Smooth muscle cell (in vitro differentiated cells): ENCODE measurements around the gene MDC1. TPM values are rescaled to one million over a fixed set of nuclear protein-coding genes. Genes with fewer than 3 reads are reported as not detected.
A peak's percentile ranks its signal among the peaks of the same experiment; 100 is the strongest.

Experiments
- DNase-seq: peaks from one replicate; lab custom pipeline; 2025; ENCODE audit not compliant: unreplicated experiment; lab: John Stamatoyannopoulos, UW
- H2AFZ ChIP-seq: fragments of 200-600 bp; sonication (generic); 2 replicates; pipeline ENCODE4 v1.6.0; 2016; ENCODE audit warnings: antibody characterized with exemption, low read depth, mild to moderate bottlenecking
- H3F3A ChIP-seq: fragments of 200-600 bp; sonication (generic); 2 replicates; pipeline ENCODE4 v1.6.0; 2017; ENCODE audit warnings: antibody characterized with exemption, low read depth
- H3K27ac ChIP-seq: fragments of 200-600 bp; sonication (generic); 2 replicates; pipeline ENCODE4 v1.5.1; 2016; ENCODE audit warnings: low read depth, mild to moderate bottlenecking
- H3K27me3 ChIP-seq: fragments of 200-600 bp; sonication (generic); 2 replicates; pipeline ENCODE4 v1.6.1; 2016; ENCODE audit warnings: low read depth, mild to moderate bottlenecking
- H3K36me3 ChIP-seq: fragments of 200-600 bp; sonication (generic); 2 replicates; pipeline ENCODE4 v1.5.1; 2016; ENCODE audit warnings: low read depth
- H3K4me1 ChIP-seq: fragments of 200-600 bp; sonication (generic); 2 replicates; pipeline ENCODE4 v1.5.1; 2016; ENCODE audit warnings: low read depth
- H3K4me2 ChIP-seq: fragments of 200-600 bp; sonication (generic); 2 replicates; pipeline ENCODE4 v1.6.0; 2016; ENCODE audit warnings: mild to moderate bottlenecking
- H3K4me3 ChIP-seq: fragments of 200-600 bp; sonication (generic); 2 replicates; pipeline ENCODE4 v1.5.1; 2016; ENCODE audit warnings: mild to moderate bottlenecking
- H3K79me2 ChIP-seq: fragments of 200-600 bp; sonication (generic); 2 replicates; pipeline ENCODE4 v1.6.0; 2016; ENCODE audit warnings: low read depth, mild to moderate bottlenecking
- H3K9ac ChIP-seq: fragments of 200-600 bp; sonication (generic); 2 replicates; pipeline ENCODE4 v1.6.0; 2016; ENCODE audit warnings: low read depth
- H3K9me3 ChIP-seq: fragments of 200-600 bp; sonication (generic); replicated peaks from 2 replicates; pipeline ENCODE4 v1.5.1; 2016; ENCODE audit warnings: low read depth
- H4K20me1 ChIP-seq: fragments of 200-600 bp; sonication (generic); 2 replicates; pipeline ENCODE4 v1.6.0; 2016; ENCODE audit warnings: low read depth
- WGBS: methylation state at CpG from one replicate; pipeline ENCODE4 v1.1.7; 2016; ENCODE audit warnings: low lambda C conversion rate; 5-methylcytosine and 5-hydroxymethylcytosine counted together
- polyA plus RNA-seq: library from polyadenylated mRNA; unstranded; fragments of >200 nt; fragmentation: Nextera tagmentation; extraction: Ambion mirVana; gene quantifications from 2 replicates; pipeline ENCODE4 v1.2.1, GENCODE V29; 2016
- total RNA-seq: library from RNA; depleted of rRNA; stranded (reverse); fragments of >200 nt; gene quantifications from 2 replicates; pipeline ENCODE4 v1.2.3, GENCODE V29; 2014
- TF ChIP-seq, protein P1 (sequence below): fragments of 200-600 bp; sonication (generic); IDR thresholded peaks from 2 replicates; pipeline ENCODE4 v1.5.1; 2017; ENCODE audit warnings: borderline replicate concordance, mild to moderate bottlenecking, antibody characterized with exemption; ENCODE audit not compliant: insufficient read depth, poor library complexity, severe bottlenecking

Gene MDC1
- total and polyA plus RNA-seq, 2 experiments from 2014 or later: 7.0 to 17.1 TPM

DNA sequence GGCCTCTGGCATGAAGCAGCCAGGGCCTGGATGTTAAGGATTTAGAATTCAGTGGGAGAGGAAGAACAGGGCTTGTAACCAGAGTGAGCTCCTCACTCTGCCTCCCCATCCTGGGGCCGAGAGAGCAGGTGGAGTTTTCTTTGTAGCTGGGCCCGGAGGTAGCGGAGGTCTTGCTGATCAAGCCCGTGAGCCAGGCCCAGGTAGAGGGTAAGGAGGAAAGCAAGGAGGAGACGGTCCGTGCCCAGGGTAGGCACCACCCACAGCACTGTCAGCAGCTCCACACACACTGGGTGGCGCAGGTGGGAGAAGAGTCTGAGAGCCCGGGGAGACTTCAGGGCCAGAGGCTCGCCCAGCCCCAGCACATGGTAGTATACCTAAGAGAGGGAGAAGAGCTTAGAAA is 28.5 kb downstream of the MDC1 start:
- 95% methylated on average over 9 of the region's 9 CpGs for WGBS
- TF ChIP-seq, protein P1, sequence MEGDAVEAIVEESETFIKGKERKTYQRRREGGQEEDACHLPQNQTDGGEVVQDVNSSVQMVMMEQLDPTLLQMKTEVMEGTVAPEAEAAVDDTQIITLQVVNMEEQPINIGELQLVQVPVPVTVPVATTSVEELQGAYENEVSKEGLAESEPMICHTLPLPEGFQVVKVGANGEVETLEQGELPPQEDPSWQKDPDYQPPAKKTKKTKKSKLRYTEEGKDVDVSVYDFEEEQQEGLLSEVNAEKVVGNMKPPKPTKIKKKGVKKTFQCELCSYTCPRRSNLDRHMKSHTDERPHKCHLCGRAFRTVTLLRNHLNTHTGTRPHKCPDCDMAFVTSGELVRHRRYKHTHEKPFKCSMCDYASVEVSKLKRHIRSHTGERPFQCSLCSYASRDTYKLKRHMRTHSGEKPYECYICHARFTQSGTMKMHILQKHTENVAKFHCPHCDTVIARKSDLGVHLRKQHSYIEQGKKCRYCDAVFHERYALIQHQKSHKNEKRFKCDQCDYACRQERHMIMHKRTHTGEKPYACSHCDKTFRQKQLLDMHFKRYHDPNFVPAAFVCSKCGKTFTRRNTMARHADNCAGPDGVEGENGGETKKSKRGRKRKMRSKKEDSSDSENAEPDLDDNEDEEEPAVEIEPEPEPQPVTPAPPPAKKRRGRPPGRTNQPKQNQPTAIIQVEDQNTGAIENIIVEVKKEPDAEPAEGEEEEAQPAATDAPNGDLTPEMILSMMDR: no peak
- no peaks in the 10 kb centered on the region for H3K27me3 ChIP-seq
- H3K27ac ChIP-seq: peak overlapping the region; percentile 92
- no peaks in the 10 kb centered on the region for H3K9me3 ChIP-seq
- H3K4me3 ChIP-seq: no peak overlapping the region
- H3K36me3 ChIP-seq: no peaks in the 10 kb centered on the region
- no peak overlapping the region for H2AFZ ChIP-seq
- peak overlapping the region; percentile 93 for H3K4me2 ChIP-seq
- H4K20me1 ChIP-seq: peaks cover 24% of the 10 kb centered on the region
- no peak for DNase-seq
- peaks cover 33% of the 10 kb centered on the region for H3F3A ChIP-seq
- no peak overlapping the region for H3K9ac ChIP-seq
- peaks cover 53% of the 10 kb centered on the region for H3K79me2 ChIP-seq
- H3K4me1 ChIP-seq: peaks cover 35% of the 10 kb centered on the region

DNA sequence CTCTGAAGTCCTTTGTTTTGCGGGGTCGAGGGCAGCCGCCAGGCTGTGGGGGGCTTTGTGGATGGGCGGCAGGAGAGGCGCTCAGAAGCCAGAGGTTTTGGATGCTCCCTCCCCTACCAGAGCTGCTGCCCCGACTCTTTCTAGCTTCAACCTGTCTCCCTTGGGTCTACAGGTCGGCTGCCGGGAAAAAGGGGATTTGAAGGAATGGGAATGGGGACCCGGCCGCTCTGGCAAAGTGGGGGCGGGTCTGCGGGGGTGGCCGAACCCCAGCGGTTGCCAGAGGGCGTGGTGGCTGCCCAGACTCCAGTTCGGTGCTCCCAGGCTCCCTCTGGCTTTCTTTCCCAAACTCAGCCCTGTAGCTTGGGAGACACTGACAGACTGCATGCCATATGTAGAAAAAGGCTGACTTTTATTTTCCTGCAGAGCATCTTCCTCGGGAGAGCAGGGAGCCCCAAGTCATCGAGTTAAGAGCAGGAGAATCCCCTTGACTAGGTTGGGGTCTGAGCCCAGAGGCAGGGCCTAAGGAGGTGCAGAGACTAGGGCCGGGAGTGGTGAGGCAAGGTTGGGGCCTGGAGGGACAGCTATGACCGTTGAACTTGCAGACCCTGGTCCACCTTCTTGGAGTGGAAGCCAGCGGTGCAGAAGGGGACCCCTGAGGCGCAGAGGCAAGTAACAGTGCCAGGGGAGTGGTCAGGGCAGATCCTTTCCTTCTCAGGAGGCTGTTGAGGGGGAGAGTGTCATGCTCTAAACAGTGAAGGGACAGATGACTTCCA is 29.2 kb downstream of the MDC1 start:
- Histone ChIP-seq H3K4me3 (peak overlapping the region; percentile 78), H3K36me3 (no peaks in the 10 kb centered on the region), H4K20me1 (peaks cover 31% of the 10 kb centered on the region), H2AFZ (no peak overlapping the region), H3K4me2 (peak overlapping the region; percentile 93), H3K27ac (peak overlapping the region; percentile 92), H3F3A (peaks cover 40% of the 10 kb centered on the region), H3K4me1 (peaks cover 43% of the 10 kb centered on the region), H3K79me2 (peaks cover 60% of the 10 kb centered on the region), H3K9ac (peak overlapping the region; percentile 91), H3K9me3 (no peaks in the 10 kb centered on the region), H3K27me3 (no peaks in the 10 kb centered on the region)
- WGBS: 20% methylated on average over 21 of the region's 22 CpGs
- TF ChIP-seq, protein P1: no peak
- DNase-seq: no peak

DNA sequence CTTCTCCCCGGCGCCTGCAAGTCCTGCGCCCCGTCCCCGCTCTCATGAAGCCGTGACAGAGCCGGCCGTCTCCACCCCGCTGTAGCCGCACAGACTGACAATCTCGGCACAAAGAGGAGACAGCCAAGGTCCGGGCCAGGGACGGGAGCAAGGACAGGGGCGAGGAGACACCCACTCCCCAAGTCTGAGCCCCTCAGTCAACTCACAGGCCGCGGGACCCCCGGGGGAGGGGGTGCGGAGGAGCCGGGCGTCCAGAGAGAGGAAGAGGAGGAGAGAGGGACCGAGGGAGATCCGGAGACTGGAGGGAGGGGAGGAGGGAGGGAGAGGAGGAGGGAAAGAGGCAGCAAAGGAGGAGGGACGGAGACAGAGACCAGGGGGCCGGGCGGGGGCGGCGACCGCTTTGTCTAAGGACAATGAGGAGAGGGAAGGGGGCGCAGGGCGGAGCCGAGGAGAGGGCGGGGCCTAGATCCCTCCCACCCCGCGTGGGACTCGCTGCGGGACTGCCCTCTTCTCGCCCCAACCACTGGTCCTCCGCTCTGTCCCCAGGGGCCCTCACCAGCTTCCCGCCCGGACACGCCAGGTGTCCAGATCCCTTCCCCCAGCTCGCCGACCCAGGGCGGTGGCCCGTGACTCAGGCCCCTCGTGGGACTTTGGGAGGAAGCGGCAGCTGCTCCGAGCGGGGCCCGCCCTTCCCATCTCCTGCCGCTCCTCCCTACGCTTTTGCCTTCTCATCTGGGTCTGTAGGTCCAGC is 30.0 kb downstream of the MDC1 start:
- DNase-seq: peak; percentile 81
- H4K20me1 ChIP-seq: peaks cover 39% of the 10 kb centered on the region
- H3K9me3 ChIP-seq: no peaks in the 10 kb centered on the region
- peaks cover 68% of the 10 kb centered on the region for H3K79me2 ChIP-seq
- TF ChIP-seq, protein P1: no peak
- no peaks in the 10 kb centered on the region for H3K36me3 ChIP-seq
- H3K4me2 ChIP-seq: peak overlapping the region; percentile 93
- peak overlapping the region; percentile 78 for H3K4me3 ChIP-seq
- 1% methylated on average over 28 of the region's 52 CpGs for WGBS
- peaks cover 43% of the 10 kb centered on the region for H3F3A ChIP-seq
- no peaks in the 10 kb centered on the region for H3K27me3 ChIP-seq
- H3K4me1 ChIP-seq: peaks cover 50% of the 10 kb centered on the region
- peak overlapping the region; percentile 91 for H3K9ac ChIP-seq
- H2AFZ ChIP-seq: peak overlapping the region; percentile 52
- peak overlapping the region; percentile 92 for H3K27ac ChIP-seq
